ENCODE data around the gene STIP1. TPM values are rescaled to one million over a fixed set of nuclear protein-coding genes. Genes with fewer than 3 reads are reported as not detected.

Gene STIP1
- total and polyA plus RNA-seq, 9 of the 15 experiments (the other 6 are each of a cell fraction or from before 2014, with no cell fraction given): 58.1 to 465 (median 346) TPM

GRCh38 chr11:64185693-64186491, at the start of gene STIP1 (continued):
- TF ChIP-seq DMBX1 (CRISPR knock-in tag; IDR thresholded peaks at IDR 0.05; ENCODE audit: borderline replicate concordance) (no peak), MAFG (tag; conservative IDR thresholded peaks at IDR 0.05) (no peak), MAFK (IDR thresholded peaks at IDR 0.05; ENCODE audit: low read length) (no peak), STAT5A (IDR thresholded peaks at IDR 0.05; ENCODE audit: borderline replicate concordance, low read length) (no peak; the same call in 1 of the 2 replicates), ZNF584 (CRISPR knock-in tag; IDR thresholded peaks at IDR 0.05; ENCODE audit: low read depth) (no peak), SIRT6 (IDR thresholded peaks at IDR 0.05; ENCODE audit: low read depth, low read length) (no peak), CCNT2 (IDR thresholded peaks at IDR 0.05; ENCODE audit: borderline replicate concordance, extremely low read depth, insufficient read length, low read depth, low read length) (peak; percentile 13), THAP7 (CRISPR knock-in tag; IDR thresholded peaks at IDR 0.05) (no peak), MYC (IDR thresholded peaks at IDR 0.05; ENCODE audit: low read depth, low read length) (peak; percentile 87), MYC (CRISPR knock-in tag; IDR thresholded peaks at IDR 0.05; ENCODE audit: borderline replicate concordance, low read depth) (no peak), IRF9 (tag; IDR thresholded peaks at IDR 0.05) (no peak), HMG20A (CRISPR knock-in tag; conservative IDR thresholded peaks at IDR 0.05) (no peak), NR3C1 (CRISPR knock-in tag; IDR thresholded peaks at IDR 0.05) (no peak), RBM15 (IDR thresholded peaks at IDR 0.05; ENCODE audit: insufficient read depth, low read length) (no peak), MTF1 (CRISPR knock-in tag; IDR thresholded peaks at IDR 0.05; ENCODE audit: borderline replicate concordance) (no peak)
